Upper lobe of left lung (tissue), 6 donors: ENCODE measurements around the gene GALNT6. TPM values are rescaled to one million over a fixed set of nuclear protein-coding genes. Genes with fewer than 3 reads are reported as not detected.

Source experiments
- ATAC-seq, 2 donors: fragments of 200-7000 bp; cut with Tn5 transposase; one replicate each; pipeline ENCODE4 v1.9.1; 2022; ENCODE audit warnings: mild to moderate bottlenecking in 2 of 2, moderate library complexity in 2 of 2; ENCODE audit not compliant: low FRiP score in 2 of 2
- DNase-seq, 2 donors: peaks; one replicate each; pipeline ENCODE4 v3.0.0-alpha.2; 2019 to 2020
- H3K27ac ChIP-seq, 4 donors: fragments of 200-600 bp; sonication (generic); one replicate each; pipeline ENCODE4 v1.5.1; 2016 to 2019
- H3K27me3 ChIP-seq, 4 donors: fragments of 200-600 bp; sonication (generic); one replicate each; pipeline ENCODE4 v1.5.1; 2017 to 2019
- H3K36me3 ChIP-seq, 4 donors: fragments of 200-600 bp; sonication (generic); one replicate each; pipeline ENCODE4 v1.5.1; 2016 to 2019
- H3K4me1 ChIP-seq, 4 donors: fragments of 200-600 bp; sonication (generic); one replicate each; pipeline ENCODE4 v1.5.1; 2018 to 2019
- H3K4me3 ChIP-seq, 4 donors: fragments of 200-600 bp; sonication (generic); one replicate each; pipeline ENCODE4 v1.5.1; 2017 to 2019; ENCODE audit warnings: mild to moderate bottlenecking in 2 of 4, moderate library complexity in 1 of 4
- H3K9me3 ChIP-seq, 4 donors: fragments of 200-600 bp; sonication (generic); one replicate each; pipeline ENCODE4 v1.5.1; 2018 to 2019
- EP300 ChIP-seq, 4 donors: sonication (generic); formaldehyde crosslinking; IDR thresholded peaks; one replicate each; pipeline ENCODE4 v1.5.1; 2017; ENCODE audit warnings: antibody characterized with exemption in 4 of 4, control low read depth in 2 of 4
- POLR2A ChIP-seq, 4 donors: fragments of 450-650 bp; IDR thresholded peaks; one replicate each; pipeline ENCODE4 v1.5.1; 2016 to 2017; ENCODE audit warnings: antibody characterized with exemption in 4 of 4, mild to moderate bottlenecking in 2 of 4
- POLR2AphosphoS5 ChIP-seq, 2 donors: sonication (generic); formaldehyde crosslinking; IDR thresholded peaks; one replicate each; pipeline ENCODE4 v1.5.1; 2017; ENCODE audit warnings: antibody characterized with exemption in 2 of 2
- WGBS, 2 donors: methylation state at CpG; one replicate each; pipeline ENCODE4 v1.1.5; 2017 to 2018; 5-methylcytosine and 5-hydroxymethylcytosine counted together
- total RNA-seq, 6 donors: library from RNA; depleted of rRNA in 4 of 6; stranded (reverse); fragments of >200 nt in 4 of 6; gene quantifications; one replicate each; pipeline versions ENCODE4 v1.1.0 to v1.2.1, GENCODE V29; 2016 to 2021
- TF ChIP-seq, protein P1 (sequence below), 6 experiments: fragments of 450-650 bp in 4 of 6; fragments of 200-600 bp in 2 of 6; sonication (generic) in 2 of 6; IDR thresholded peaks; one replicate each; pipeline ENCODE4 v1.5.1; 2016 to 2019; ENCODE audit warnings: antibody characterized with exemption in 6 of 6
- donor health status: DM: no; HTN: no; CAD: no; lungs with moderate emphysema.
- donor health status: DM: no; HTN: yes; CAD: no; lungs with severe emphysema.

Gene GALNT6
- total RNA-seq, 6 donors from 2014 or later, result 8.3 to 56.6 (median 21.3) TPM

DNA sequence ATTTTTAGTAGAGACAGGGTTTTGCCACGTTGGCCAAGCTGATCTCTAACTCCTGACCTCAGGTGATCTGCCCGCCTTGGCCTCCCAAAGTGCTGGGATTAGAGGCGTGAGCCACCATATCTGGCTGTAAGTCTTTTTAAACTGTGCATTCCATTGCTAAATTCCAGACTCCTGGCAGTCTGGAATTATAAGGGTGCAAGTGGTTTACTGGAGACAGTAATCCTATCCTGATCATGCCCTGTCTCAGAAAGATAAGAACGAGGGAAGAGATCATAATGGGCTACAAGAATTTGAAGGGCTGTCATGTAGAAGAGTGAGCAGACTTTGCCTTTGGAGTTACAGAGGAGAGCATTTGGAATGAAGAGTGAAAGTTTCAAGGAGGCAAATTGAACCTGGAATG lies 26.6 kb upstream of the GALNT6 start:
- ATAC-seq (no peak), DNase-seq (no peak)
- no peak overlapping the region for H3K27ac ChIP-seq
- no peaks in the 10 kb centered on the region for H3K36me3 ChIP-seq
- no peaks in the 10 kb centered on the region for H3K27me3 ChIP-seq
- TF ChIP-seq, protein P1, sequence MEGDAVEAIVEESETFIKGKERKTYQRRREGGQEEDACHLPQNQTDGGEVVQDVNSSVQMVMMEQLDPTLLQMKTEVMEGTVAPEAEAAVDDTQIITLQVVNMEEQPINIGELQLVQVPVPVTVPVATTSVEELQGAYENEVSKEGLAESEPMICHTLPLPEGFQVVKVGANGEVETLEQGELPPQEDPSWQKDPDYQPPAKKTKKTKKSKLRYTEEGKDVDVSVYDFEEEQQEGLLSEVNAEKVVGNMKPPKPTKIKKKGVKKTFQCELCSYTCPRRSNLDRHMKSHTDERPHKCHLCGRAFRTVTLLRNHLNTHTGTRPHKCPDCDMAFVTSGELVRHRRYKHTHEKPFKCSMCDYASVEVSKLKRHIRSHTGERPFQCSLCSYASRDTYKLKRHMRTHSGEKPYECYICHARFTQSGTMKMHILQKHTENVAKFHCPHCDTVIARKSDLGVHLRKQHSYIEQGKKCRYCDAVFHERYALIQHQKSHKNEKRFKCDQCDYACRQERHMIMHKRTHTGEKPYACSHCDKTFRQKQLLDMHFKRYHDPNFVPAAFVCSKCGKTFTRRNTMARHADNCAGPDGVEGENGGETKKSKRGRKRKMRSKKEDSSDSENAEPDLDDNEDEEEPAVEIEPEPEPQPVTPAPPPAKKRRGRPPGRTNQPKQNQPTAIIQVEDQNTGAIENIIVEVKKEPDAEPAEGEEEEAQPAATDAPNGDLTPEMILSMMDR (IDR thresholded peaks at IDR 0.05), result no peak
- no peak for TF ChIP-seq POLR2A (IDR thresholded peaks at IDR 0.05)
- TF ChIP-seq POLR2AphosphoS5 (IDR thresholded peaks at IDR 0.05), result no peak
- TF ChIP-seq EP300 (IDR thresholded peaks at IDR 0.05), result no peak
- H3K4me3 ChIP-seq, result no peak overlapping the region
- H3K9me3 ChIP-seq, result no peaks in the 10 kb centered on the region
- WGBS, 2 donors, result 63 to 68% methylated on average over 4 of the region's 4 CpGs
- no peaks in the 10 kb centered on the region for H3K4me1 ChIP-seq

DNA sequence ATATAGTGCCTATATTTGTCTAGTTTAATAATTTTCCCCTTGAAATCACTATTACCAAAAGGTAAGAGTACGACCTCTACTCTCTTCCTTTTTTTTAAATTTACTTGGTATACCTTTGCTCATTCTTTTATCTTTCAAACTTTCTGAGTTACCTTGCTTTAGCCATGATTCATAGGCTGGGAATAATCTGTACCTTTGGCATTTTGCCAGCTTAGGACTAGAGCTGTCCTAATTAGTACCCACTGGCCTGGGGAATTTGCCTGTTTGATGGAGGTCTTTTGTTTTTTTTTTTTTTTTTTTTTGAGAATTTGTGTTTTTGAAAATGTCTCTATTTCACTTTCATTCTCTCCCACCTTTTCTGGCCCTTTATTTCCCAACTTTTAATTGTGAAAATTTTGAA lies 24.7 kb upstream of the GALNT6 start:
- no peak for DNase-seq

DNA sequence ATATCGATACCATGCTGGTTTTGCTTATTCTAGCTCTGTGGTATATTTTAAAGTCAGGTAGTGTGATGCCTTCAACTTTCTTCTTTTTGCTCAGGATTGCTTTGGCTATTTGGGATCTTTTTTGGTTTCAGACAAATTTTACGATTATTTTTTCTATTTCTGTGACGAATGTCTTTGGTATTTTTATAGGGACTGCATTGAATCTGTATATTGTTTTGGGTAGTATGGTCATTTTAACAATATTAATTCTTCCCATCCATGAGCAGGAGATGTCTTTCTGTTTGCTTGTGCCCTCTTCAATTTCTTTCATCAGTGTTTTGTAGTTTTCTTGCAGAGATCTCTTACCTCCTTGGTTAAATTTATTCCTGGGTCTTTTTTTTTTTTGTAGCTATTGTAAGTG lies 22.6 kb upstream of the GALNT6 start:
- WGBS, 2 donors, result 97% methylated on average over 3 of the region's 3 CpGs
- no peak for DNase-seq
- H3K27me3 ChIP-seq, result no peaks in the 10 kb centered on the region
- ATAC-seq, result no peak
- H3K4me1 ChIP-seq, result no peaks in the 10 kb centered on the region
- no peak overlapping the region for H3K4me3 ChIP-seq
- H3K27ac ChIP-seq, result no peak overlapping the region
- no peaks in the 10 kb centered on the region for H3K9me3 ChIP-seq
- no peaks in the 10 kb centered on the region for H3K36me3 ChIP-seq
- TF ChIP-seq EP300 (IDR thresholded peaks at IDR 0.05) (no peak), POLR2AphosphoS5 (IDR thresholded peaks at IDR 0.05) (no peak), POLR2A (IDR thresholded peaks at IDR 0.05) (no peak)
- TF ChIP-seq, protein P1 (IDR thresholded peaks at IDR 0.05), result no peak

More for the DNA sequence above, 24.7 kb upstream of the GALNT6 start:
- WGBS, 2 donors, result 96 to 98% methylated on average over 1 of the region's 1 CpG
- no peaks in the 10 kb centered on the region for H3K36me3 ChIP-seq
- H3K27me3 ChIP-seq, result no peaks in the 10 kb centered on the region
- no peak overlapping the region for H3K4me3 ChIP-seq
- TF ChIP-seq POLR2A (IDR thresholded peaks at IDR 0.05) (no peak), EP300 (IDR thresholded peaks at IDR 0.05) (no peak), POLR2AphosphoS5 (IDR thresholded peaks at IDR 0.05) (no peak)
- TF ChIP-seq, protein P1 (IDR thresholded peaks at IDR 0.05), result no peak
- no peaks in the 10 kb centered on the region for H3K4me1 ChIP-seq
- no peak for ATAC-seq
- H3K27ac ChIP-seq, result no peak overlapping the region
- no peaks in the 10 kb centered on the region for H3K9me3 ChIP-seq

DNA sequence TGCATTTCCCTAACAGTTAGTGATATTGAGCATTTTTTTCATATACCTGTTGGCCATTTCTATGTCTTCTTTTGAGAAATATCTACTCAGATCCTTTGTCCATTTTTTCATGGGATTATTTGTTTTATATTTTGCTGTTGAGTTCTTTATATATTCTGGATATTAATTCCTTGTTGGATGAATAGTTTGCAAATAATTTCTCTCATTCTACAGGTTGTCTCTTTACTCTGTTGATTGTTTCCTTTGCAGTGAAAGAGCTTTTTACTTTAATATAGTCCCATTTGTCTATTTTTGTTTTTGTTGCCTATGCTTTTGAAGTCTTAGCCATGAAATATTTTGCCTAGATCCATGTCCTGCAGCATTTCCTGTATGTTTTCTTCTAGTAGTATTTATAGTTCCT lies 21.9 kb upstream of the GALNT6 start:
- H3K27me3 ChIP-seq, result no peaks in the 10 kb centered on the region
- H3K4me1 ChIP-seq, result no peaks in the 10 kb centered on the region
- ATAC-seq (no peak), DNase-seq (no peak)
- H3K27ac ChIP-seq, result no peak overlapping the region
- TF ChIP-seq EP300 (IDR thresholded peaks at IDR 0.05) (no peak), POLR2A (IDR thresholded peaks at IDR 0.05) (no peak), POLR2AphosphoS5 (IDR thresholded peaks at IDR 0.05) (no peak)
- TF ChIP-seq, protein P1 (IDR thresholded peaks at IDR 0.05), result no peak
- no peak overlapping the region for H3K4me3 ChIP-seq
- no peaks in the 10 kb centered on the region for H3K36me3 ChIP-seq
- H3K9me3 ChIP-seq, result no peaks in the 10 kb centered on the region

DNA sequence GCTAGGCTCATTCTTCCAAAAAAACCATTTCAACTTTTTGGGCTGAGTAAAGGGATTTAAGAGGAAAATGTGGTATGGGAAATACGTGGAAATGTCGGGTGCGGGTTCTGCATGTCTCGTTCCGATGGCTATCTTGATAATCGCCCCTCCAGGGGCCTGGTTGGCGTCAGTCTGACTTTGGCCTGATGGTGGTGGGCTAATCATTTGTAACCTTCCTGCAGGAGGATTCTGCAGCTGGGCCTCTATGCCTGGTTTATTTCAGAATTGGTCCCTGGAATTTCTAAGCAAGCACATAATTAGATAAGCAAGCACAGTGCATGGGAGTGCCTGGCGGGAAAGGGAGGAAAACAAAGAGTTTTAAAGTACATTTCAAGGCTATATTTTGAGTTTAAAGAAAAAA lies 18.6 kb upstream of the GALNT6 start:
- Histone ChIP-seq H3K27me3 (no peaks in the 10 kb centered on the region), H3K4me3 (no peak overlapping the region), H3K27ac (no peak overlapping the region), H3K9me3 (no peaks in the 10 kb centered on the region), H3K4me1 (no peaks in the 10 kb centered on the region), H3K36me3 (no peaks in the 10 kb centered on the region)
- no peak for DNase-seq
- ATAC-seq, result no peak
- 89 to 90% methylated on average over 8 of the region's 8 CpGs for WGBS, 2 donors
- TF ChIP-seq, protein P1 (IDR thresholded peaks at IDR 0.05), result no peak
- TF ChIP-seq POLR2A (IDR thresholded peaks at IDR 0.05) (no peak), EP300 (IDR thresholded peaks at IDR 0.05) (no peak), POLR2AphosphoS5 (IDR thresholded peaks at IDR 0.05) (no peak)
